ENCODE data around the gene CEND1. TPM values are rescaled to one million over a fixed set of nuclear protein-coding genes. Genes with fewer than 3 reads are reported as not detected.
A peak's percentile ranks its signal among the peaks of the same experiment; 100 is the strongest.

The CEND1 gene
- total RNA-seq, 2 donors from 2014 or later, result 0.95 to 3.4 TPM

GRCh38 chr11:824292-824880 lies 34.5 kb upstream of the CEND1 start:
- no peak for DNase-seq (ENCODE audit: low spot score)
- ATAC-seq, result no peak
- no peak overlapping the region for H3K27ac Mint-ChIP-seq
- peaks cover 0 to 12% of the 10 kb centered on the region in 2 donors for H3K27me3 Mint-ChIP-seq
- H3K36me3 Mint-ChIP-seq, result no peaks in the 10 kb centered on the region
- H3K9me3 Mint-ChIP-seq, result no peaks in the 10 kb centered on the region
- peaks cover 15 to 21% of the 10 kb centered on the region in 2 donors for H3K4me1 Mint-ChIP-seq (ENCODE audit: low read depth in 2 of 2)
- no peak overlapping the region for H3K4me3 Mint-ChIP-seq

- Mint-ChIP-seq H3K9me3 (no peaks in the 10 kb centered on the region), H3K27me3 (peaks cover 0 to 8% of the 10 kb centered on the region in 2 donors), H3K27ac (no peak overlapping the region), H3K4me3 (no peak overlapping the region), H3K4me1 (ENCODE audit: low read depth in 2 of 2) (peaks cover 15 to 17% of the 10 kb centered on the region in 2 donors), H3K36me3 (no peaks in the 10 kb centered on the region)
- DNase-seq (ENCODE audit: low spot score) (no peak), ATAC-seq (no peak)
Measured at GRCh38 chr11:823441-824291, 33.8 kb upstream of the CEND1 start.

DNA sequence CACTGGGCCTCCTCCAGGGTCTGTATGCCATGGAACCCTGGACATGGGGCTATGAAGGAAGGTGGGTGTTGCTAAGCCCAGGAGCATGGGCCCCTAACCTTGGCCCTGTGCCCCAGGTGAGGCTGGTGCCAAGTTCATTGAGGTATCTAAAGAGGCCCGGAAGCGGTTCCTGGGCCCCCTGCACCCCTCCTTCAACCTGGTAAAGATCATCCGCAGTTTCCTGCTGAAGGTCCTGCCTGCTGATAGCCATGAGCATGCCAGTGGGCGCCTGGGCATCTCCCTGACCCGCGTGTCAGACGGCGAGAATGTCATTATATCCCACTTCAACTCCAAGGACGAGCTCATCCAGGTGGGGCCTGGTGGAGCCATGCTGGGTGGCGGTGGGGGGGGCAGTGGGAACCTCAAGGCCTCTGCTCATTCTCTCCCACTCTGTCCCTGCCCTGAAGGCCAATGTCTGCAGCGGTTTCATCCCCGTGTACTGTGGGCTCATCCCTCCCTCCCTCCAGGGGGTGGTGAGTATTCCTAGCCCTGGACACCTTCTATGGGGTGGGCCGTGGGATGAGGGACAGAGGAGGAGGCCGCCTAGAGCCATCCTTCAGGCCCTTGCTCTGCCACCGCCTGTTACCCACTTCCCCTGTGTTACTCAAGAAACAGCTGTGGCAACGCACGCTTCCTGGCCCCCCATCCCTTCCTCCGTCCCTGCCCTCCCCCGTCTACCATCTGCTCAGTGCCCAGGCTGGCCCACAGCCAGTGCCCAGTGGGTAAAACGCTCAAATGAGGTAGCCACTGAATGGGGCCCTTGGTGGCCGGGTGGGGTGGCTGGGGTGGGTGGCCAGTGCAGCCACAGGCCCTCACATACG lies 31.9 kb upstream of the CEND1 start:
- Mint-ChIP-seq H3K9me3 (no peaks in the 10 kb centered on the region), H3K4me3 (peak overlapping the region; percentile 38), H3K36me3 (no peaks in the 10 kb centered on the region), H3K27me3 (no peaks in the 10 kb centered on the region), H3K27ac (peak overlapping the region in 1 of 2 donors; percentile 84), H3K4me1 (ENCODE audit: low read depth in 2 of 2) (peaks cover 5 to 10% of the 10 kb centered on the region in 2 donors)
- ATAC-seq (no peak), DNase-seq (ENCODE audit: low spot score) (no peak)

DNA sequence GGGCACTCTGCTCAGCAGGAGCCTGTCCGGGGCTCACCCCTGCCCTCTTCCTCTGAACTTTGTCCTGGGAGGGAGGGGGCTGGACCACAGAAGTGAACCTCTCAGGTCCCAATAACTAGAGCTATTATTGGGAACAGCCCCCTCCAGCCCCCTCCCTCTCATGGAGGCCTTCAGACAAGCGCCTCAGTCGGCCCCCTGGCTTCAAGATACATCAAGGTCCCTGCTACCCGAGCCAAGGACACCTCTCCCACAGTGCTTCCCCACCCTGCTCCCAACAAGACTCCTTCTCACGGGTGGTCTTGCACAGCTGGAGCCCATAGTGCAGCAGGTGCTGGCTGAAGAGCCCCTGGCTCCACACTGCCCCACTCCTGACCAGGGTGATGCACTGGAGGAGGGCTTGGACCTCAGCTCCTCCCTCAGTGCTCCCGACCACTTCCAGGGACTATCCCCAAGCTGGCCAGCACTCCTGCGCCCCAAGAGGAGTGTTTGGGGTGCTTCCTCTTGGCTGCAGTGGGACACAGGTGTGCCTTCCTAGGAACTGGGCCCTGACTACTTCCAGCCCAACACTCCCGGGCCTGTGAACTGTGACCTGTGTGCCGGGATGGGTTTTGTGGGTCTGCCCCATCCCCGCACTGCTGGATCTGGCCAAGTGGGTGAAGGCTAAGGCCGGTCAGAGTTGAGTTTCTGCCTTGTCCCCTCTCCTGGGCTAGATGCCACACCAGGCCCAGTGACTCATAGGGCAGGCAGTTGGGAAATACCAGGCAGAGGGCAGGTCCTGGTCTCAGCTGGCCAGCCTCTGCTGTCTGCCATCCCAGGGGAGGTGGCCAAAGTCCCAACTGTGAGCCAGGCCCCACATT lies 31.0 kb upstream of the CEND1 start:
- Mint-ChIP-seq H3K36me3 (no peaks in the 10 kb centered on the region), H3K9me3 (no peaks in the 10 kb centered on the region), H3K4me1 (ENCODE audit: low read depth in 2 of 2) (peaks cover 5 to 10% of the 10 kb centered on the region in 2 donors), H3K27ac (peak overlapping the region in 1 of 2 donors; percentile 84), H3K4me3 (peak overlapping the region; percentile 83), H3K27me3 (no peaks in the 10 kb centered on the region)
- no peak for DNase-seq (ENCODE audit: low spot score)
- no peak for ATAC-seq

- no peaks in the 10 kb centered on the region for H3K27me3 Mint-ChIP-seq
- H3K4me3 Mint-ChIP-seq, result peak overlapping the region; percentile 83
- no peaks in the 10 kb centered on the region for H3K36me3 Mint-ChIP-seq
- ATAC-seq (peak; percentile 84 to 85), DNase-seq (ENCODE audit: low spot score) (peak; percentile 93)
- no peaks in the 10 kb centered on the region for H3K9me3 Mint-ChIP-seq
- peaks cover 5 to 10% of the 10 kb centered on the region in 2 donors for H3K4me1 Mint-ChIP-seq (ENCODE audit: low read depth in 2 of 2)
- peak overlapping the region in 1 of 2 donors; percentile 64 for H3K27ac Mint-ChIP-seq
Measured at GRCh38 chr11:819943-820649, 30.2 kb upstream of the CEND1 start.

DNA sequence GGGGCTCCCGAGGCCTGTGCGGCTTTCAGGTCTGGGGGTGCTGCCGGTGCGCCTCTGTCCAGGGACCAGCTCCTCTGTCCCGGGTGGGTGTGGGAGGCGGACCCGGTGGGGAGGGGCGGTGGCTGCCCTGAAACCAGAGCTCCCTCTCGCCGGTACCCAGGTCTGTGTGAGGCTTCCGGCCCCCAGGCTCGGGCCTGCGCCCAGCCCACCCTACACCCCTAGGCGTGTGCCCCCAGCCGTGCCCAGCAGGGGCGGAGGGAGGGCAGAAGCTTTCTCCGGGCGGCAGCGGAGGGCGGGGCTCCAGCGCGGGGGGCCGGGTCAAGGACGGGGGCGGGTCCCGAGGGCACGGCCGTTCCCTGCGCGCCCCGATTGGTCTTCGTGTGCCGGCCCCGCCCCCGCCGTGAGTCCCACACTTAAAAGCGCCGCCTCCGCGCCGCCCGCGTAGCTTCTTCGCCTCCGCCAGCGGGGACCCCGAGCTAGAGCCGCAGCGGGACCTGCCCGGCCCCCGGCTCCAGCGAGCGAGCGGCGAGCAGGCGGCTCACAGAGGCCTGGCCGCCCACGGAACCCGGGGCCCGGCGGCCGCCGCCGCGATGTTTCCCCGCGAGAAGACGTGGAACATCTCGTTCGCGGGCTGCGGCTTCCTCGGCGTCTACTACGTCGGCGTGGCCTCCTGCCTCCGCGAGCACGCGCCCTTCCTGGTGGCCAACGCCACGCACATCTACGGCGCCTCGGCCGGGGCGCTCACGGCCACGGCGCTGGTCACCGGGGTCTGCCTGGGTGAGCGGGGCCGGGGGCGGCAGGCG lies 29.4 kb upstream of the CEND1 start:
- H3K27ac Mint-ChIP-seq, result peak overlapping the region in 1 of 2 donors; percentile 64
- peak overlapping the region; percentile 83 for H3K4me3 Mint-ChIP-seq
- no peaks in the 10 kb centered on the region for H3K9me3 Mint-ChIP-seq
- DNase-seq (ENCODE audit: low spot score) (peak; percentile 92), ATAC-seq (peak; percentile 88 to 92)
- H3K36me3 Mint-ChIP-seq, result no peaks in the 10 kb centered on the region
- peaks cover 5 to 10% of the 10 kb centered on the region in 2 donors for H3K4me1 Mint-ChIP-seq (ENCODE audit: low read depth in 2 of 2)
- no peaks in the 10 kb centered on the region for H3K27me3 Mint-ChIP-seq

DNA sequence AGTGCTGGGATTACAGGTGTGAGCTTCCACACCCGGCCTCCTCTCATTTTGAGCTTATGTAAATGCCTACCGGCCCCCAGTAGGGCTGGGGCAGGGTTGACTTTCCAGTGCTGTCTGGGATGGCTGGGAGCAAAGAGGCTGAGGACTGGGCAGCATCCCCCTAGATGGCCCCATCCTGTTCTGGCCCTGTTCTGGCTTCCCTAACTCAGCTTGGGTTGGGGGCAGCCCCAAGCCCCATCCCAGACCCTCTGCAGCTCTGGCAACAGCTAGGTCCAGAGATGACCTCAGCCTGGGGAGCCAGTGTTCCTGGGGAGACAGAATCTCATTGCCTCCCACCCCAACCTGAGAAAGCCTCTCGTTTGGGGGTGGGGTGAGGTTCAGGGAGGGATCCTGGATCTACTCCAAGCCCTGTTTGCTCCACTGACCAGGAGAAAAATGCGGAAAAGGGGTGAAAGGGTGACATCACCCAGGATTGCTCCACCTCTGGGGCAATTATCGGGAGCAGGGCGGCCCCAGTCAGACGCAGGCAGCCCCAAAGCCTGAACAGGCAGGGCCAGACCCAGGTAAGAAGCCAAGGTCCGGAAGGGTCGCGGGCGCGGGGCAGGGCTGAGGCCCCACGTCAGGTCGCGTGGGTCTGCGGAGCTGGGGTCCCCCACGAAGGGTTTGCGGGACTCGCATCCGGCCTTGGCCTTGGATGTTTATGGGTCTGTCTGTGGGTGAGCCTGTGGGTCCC lies 28.7 kb upstream of the CEND1 start, which contains the start of gene PNPLA2:
PNPLA2 (plus strand) TSS at position 519 of the 733 bp plus-strand sequence. CDS start 805 bp downstream, outside the sequence.
- Mint-ChIP-seq H3K36me3 (no peaks in the 10 kb centered on the region), H3K27me3 (no peaks in the 10 kb centered on the region), H3K27ac (peak within 1 kb of the TSS in 1 of 2 donors; percentile 76), H3K9me3 (no peaks in the 10 kb centered on the region), H3K4me3 (peak within 1 kb of the TSS; percentile 83), H3K4me1 (ENCODE audit: low read depth in 2 of 2) (peaks cover 5 to 10% of the 10 kb centered on the region in 2 donors)
- no peak for ATAC-seq
- DNase-seq (ENCODE audit: low spot score), result no peak

- Mint-ChIP-seq H3K36me3 (peaks cover under 1% of the 10 kb centered on the region), H3K27ac (no peak overlapping the region)
Measured at GRCh38 chr11:816433-816779, 26.5 kb upstream of the CEND1 start.

GRCh38 chr11:815675-816432 lies 26.0 kb upstream of the CEND1 start:
- Mint-ChIP-seq H3K4me3 (no peak overlapping the region), H3K27ac (no peak overlapping the region), H3K27me3 (no peaks in the 10 kb centered on the region), H3K9me3 (no peaks in the 10 kb centered on the region), H3K4me1 (ENCODE audit: low read depth in 2 of 2) (peaks cover 14 to 18% of the 10 kb centered on the region in 2 donors), H3K36me3 (peaks cover 6% of the 10 kb centered on the region)
- DNase-seq (ENCODE audit: low spot score) (no peak), ATAC-seq (no peak)

More at GRCh38 chr11:816433-816779, 26.5 kb upstream of the CEND1 start:
- Mint-ChIP-seq H3K9me3 (no peaks in the 10 kb centered on the region), H3K4me3 (no peak overlapping the region), H3K4me1 (ENCODE audit: low read depth in 2 of 2) (peaks cover 13 to 17% of the 10 kb centered on the region in 2 donors), H3K27me3 (no peaks in the 10 kb centered on the region)
- DNase-seq (ENCODE audit: low spot score) (no peak), ATAC-seq (no peak)

DNA sequence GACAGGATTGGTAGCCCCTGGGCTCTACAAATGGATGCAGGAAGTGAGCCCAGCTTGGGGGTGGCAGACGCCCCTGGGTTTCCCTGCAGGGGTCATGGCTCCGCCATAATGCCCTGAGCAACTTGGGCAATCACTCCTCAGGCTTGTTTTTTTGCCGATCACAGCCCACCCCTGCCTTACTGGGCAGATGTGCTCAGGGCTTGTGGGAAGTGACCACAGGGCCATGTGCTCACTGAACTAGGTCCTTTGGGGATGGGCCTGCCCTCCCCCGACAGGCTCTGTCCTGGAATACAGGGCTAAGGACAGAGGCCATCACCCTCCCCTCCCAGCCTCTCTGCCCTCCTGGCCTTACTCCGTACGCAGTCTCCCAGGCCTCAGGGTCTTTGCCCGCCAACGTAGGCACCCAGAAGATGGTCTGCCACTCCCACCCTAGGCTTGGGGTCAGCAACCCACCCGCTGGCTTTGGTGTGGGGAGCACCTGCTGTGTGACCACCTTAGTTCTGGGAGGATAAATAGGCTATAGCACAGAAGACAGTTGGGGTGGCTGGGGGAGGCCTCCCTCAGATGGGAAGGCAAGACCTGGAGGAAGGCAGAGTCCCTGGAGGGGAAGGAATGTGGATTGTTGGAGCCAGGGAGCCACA lies 23.7 kb upstream of the CEND1 start:
- no peak for DNase-seq (ENCODE audit: low spot score)
- H3K36me3 Mint-ChIP-seq, result peaks cover 7% of the 10 kb centered on the region

More for the DNA sequence above, 23.7 kb upstream of the CEND1 start:
- ATAC-seq, result no peak
- Mint-ChIP-seq H3K9me3 (no peaks in the 10 kb centered on the region), H3K4me3 (no peak overlapping the region), H3K4me1 (ENCODE audit: low read depth in 2 of 2) (peaks cover 20 to 25% of the 10 kb centered on the region in 2 donors), H3K27me3 (no peaks in the 10 kb centered on the region), H3K27ac (no peak overlapping the region)

All from natural killer cell treated with Interleukin-12 subunit alpha and Interleukin-12 subunit beta and Interleukin-15 and Interleukin-18, amount 100 ng/mL, for 72 hours (primary cell).